A549 (cell line): ENCODE data around the gene FUT8.

Experiments
- ESRRA ChIP-seq: fragments of 150-350 bp; IDR thresholded peaks from 2 replicates; pipeline ENCODE4 v1.6.1; 2014; ENCODE audit warnings: mild to moderate bottlenecking, low read length, borderline replicate concordance
- HDAC2 ChIP-seq: fragments of 200-600 bp; sonication (generic); IDR thresholded peaks from 2 replicates; pipeline ENCODE4 v1.6.1; 2016
- KDM1A ChIP-seq: fragments of 200-600 bp; sonication (generic); IDR thresholded peaks from 2 replicates; pipeline ENCODE4 v1.6.1; 2016; ENCODE audit warnings: low read depth, mild to moderate bottlenecking
- TF ChIP-seq, protein P1 (sequence below): fragments of >200 bp; sonication (Bioruptor Twin); formaldehyde crosslinking; IDR thresholded peaks from 3 replicates; pipeline ENCODE4 v1.5.1; 2016

DNA sequence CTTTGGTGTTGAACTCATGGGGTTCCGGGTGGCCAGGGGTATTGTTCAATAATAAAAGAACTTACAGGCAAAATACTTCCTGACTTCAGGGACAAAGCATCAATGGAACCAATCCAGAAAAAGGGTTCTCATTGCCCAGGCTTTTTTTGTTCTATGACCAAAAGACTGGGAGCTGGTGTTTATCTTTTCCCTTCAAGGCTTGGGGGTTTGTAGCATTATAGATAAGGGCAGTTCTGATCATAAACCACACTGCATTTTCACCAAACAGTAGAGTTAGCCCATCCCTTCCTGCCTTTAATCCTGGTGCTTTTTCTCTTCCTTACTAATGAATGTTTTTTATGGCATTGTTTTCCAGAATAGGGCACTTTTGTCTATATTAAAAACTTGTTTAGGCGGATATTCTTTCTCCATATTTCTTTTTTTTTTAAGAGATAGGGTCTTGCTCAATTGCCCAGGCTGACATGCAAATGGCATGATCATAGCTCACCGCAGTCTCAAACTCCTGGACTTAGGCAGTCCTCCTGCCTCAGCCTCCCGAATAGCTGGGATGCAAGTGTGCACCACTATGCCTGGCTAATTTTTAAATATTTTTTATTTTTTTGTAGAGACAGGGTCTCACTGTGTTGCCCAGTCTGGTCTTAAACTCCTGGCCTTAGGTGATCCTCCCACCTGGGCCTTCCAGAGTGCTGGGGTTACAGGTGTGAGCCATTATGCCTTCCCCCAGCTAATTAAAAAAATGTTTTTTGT, 9.7 kb downstream of the FUT8 start:
- TF ChIP-seq, protein P1, sequence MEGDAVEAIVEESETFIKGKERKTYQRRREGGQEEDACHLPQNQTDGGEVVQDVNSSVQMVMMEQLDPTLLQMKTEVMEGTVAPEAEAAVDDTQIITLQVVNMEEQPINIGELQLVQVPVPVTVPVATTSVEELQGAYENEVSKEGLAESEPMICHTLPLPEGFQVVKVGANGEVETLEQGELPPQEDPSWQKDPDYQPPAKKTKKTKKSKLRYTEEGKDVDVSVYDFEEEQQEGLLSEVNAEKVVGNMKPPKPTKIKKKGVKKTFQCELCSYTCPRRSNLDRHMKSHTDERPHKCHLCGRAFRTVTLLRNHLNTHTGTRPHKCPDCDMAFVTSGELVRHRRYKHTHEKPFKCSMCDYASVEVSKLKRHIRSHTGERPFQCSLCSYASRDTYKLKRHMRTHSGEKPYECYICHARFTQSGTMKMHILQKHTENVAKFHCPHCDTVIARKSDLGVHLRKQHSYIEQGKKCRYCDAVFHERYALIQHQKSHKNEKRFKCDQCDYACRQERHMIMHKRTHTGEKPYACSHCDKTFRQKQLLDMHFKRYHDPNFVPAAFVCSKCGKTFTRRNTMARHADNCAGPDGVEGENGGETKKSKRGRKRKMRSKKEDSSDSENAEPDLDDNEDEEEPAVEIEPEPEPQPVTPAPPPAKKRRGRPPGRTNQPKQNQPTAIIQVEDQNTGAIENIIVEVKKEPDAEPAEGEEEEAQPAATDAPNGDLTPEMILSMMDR, result no peak
- TF ChIP-seq HDAC2, result no peak
- TF ChIP-seq ESRRA, result no peak
- TF ChIP-seq KDM1A, result no peak
